ENCODE results near the gene TP53I3. TPM values are rescaled to one million over a fixed set of nuclear protein-coding genes. Genes with fewer than 3 reads are reported as not detected.
"Not testable (repeated sequence)": the region's sequence is repeated elsewhere in the genome, so short reads cannot be mapped to it uniquely, and the experiment has no call there.

TP53I3 gene
- total RNA-seq, 4 donors from 2014 or later: 14.5 to 38.4 (median 31.0) TPM

DNA sequence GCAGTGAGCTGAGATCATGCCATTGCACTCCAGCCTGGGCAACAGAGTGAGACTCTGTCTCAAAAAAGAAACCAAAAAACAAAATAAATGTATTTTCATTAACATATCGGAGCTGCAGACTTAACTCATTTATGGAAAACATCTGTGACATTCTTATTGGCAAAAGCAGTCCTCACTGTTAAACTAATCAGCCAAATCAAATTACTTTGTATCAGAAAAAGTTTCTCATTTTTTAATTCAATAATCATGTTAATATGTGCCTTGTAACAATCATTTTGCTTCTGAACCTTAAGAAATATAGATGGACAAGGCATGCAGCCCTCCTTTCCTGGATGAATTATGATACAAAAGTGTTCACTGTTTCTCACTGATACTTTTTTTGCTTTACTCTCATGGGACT lies 18.0 kb upstream of the TP53I3 start:
- H3K27ac ChIP-seq: no peak overlapping the region
- H3K4me3 ChIP-seq (replicated peaks in 1 of 3): no peak overlapping the region
- no peaks in the 10 kb centered on the region for H3K27me3 ChIP-seq
- H3K4me1 ChIP-seq: peaks cover 0 to 5% of the 10 kb centered on the region in 2 donors
- TF ChIP-seq POLR2A (IDR thresholded peaks at IDR 0.05): no peak
- TF ChIP-seq, protein P1, sequence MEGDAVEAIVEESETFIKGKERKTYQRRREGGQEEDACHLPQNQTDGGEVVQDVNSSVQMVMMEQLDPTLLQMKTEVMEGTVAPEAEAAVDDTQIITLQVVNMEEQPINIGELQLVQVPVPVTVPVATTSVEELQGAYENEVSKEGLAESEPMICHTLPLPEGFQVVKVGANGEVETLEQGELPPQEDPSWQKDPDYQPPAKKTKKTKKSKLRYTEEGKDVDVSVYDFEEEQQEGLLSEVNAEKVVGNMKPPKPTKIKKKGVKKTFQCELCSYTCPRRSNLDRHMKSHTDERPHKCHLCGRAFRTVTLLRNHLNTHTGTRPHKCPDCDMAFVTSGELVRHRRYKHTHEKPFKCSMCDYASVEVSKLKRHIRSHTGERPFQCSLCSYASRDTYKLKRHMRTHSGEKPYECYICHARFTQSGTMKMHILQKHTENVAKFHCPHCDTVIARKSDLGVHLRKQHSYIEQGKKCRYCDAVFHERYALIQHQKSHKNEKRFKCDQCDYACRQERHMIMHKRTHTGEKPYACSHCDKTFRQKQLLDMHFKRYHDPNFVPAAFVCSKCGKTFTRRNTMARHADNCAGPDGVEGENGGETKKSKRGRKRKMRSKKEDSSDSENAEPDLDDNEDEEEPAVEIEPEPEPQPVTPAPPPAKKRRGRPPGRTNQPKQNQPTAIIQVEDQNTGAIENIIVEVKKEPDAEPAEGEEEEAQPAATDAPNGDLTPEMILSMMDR (IDR thresholded peaks at IDR 0.05): no peak
- intact Hi-C loops (cut with DNase I): no loop called here
- WGBS, 2 donors: 91 to 95% methylated on average over 1 of the region's 1 CpG
- no peaks in the 10 kb centered on the region for H3K9me3 ChIP-seq
- DNase-seq: no peak
- H3K36me3 ChIP-seq: no peaks in the 10 kb centered on the region

DNA sequence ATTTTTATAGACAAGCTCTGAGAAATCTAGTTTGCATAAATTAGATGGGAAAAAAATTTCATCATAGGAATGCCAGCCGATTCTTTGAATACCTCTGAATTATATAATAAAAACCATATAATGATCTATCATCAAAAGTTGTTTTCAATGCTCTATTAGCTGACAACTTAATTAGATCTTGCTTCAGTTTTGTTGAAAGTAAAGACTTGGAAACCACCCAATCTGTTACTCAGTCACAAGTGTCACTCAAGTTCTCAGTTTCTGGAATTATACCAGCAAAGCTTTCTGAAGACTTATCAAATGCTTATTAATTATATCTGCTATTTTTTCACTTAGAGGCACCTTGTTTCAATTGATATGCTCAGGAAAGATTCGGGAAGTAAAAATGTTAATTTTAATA lies 17.4 kb upstream of the TP53I3 start:
- no peak for TF ChIP-seq POLR2A (IDR thresholded peaks at IDR 0.05)
- TF ChIP-seq, protein P1 (IDR thresholded peaks at IDR 0.05): no peak
- Histone ChIP-seq H3K4me1 (peaks cover 0 to 5% of the 10 kb centered on the region in 2 donors), H3K27ac (no peak overlapping the region), H3K9me3 (no peaks in the 10 kb centered on the region), H3K27me3 (no peaks in the 10 kb centered on the region), H3K4me3 (replicated peaks in 1 of 3) (no peak overlapping the region), H3K36me3 (no peaks in the 10 kb centered on the region)
- intact Hi-C loops (cut with DNase I): no loop called here
- WGBS, 2 donors: 90 to 95% methylated on average over 2 of the region's 2 CpGs
- DNase-seq: no peak

DNA sequence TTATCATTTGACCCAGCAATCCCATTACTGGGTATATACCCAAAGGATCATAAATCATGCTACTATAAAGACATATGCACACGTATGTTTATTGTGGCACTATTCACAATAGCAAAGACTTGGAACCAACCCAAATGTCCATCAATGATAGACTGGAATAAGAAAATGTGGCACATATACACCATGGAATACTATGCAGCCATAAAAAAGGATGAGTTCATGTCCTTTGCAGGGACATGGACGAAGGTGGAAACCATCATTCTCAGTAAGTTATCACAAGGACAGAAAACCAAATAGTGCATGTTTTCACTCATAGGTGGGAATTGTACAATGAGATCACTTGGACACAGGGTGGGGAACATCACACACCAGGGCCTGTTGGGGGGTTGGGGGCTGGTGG lies 16.1 kb upstream of the TP53I3 start:
- H3K4me3 ChIP-seq (replicated peaks in 1 of 3); H3K27ac ChIP-seq; H3K4me1 ChIP-seq; H3K9me3 ChIP-seq; H3K27me3 ChIP-seq; H3K36me3 ChIP-seq; intact Hi-C loops (cut with DNase I); DNase-seq: not testable (repeated sequence)
- WGBS, 2 donors: 98% methylated on average over 2 of the region's 2 CpGs

DNA sequence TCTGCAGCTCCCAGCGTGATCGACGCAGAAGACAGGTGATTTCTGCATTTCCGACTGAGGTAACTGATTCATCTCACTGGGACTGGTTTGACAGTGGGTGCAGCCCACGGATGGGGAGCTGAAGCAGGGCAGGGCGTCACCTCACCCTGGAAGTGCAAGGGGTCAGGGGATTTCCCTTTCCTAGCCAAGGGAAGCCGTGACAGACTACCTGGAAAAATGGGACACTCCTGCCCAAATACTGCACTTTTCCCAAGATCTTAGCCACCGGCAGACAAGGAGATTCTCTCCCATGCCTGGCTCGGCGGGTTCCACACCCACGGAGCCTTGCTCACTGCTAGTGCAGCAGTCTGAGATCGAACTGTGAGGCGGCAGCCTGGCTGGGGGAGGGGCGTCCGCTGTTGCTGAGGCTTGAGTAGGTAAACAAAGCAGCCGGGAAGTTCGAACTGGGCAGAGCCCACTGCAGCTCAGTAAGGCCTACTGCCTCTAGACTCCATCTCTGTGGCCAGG lies 10.6 kb upstream of the TP53I3 start:
- WGBS, 2 donors: 74 to 86% methylated on average over 15 to 17 of the region's 17 CpGs
- H3K27ac ChIP-seq; intact Hi-C loops (cut with DNase I); H3K36me3 ChIP-seq; H3K27me3 ChIP-seq; H3K4me3 ChIP-seq (replicated peaks in 1 of 3); DNase-seq; H3K4me1 ChIP-seq; H3K9me3 ChIP-seq: not testable (repeated sequence)

DNA sequence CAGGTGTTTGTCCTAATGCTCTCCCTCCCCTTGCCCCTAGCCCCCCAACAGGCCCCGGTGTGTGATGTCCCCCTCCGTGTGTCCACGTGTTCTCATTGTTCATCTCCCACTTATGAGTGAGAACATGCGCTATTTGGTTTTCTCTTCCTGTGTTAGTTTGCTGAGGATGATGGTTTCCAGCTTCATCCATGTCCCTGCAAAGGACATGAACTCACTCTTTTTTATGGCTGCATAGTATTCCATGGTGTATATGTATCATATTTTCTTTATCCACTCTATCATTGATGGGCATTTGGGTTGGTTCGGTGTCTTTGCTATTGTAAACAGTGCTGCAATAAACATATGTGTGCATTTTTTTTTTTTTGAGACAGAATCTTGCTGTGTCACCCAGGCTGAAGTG lies 8.6 kb upstream of the TP53I3 start:
- H3K27me3 ChIP-seq; H3K4me3 ChIP-seq (replicated peaks in 1 of 3); H3K9me3 ChIP-seq; H3K4me1 ChIP-seq; H3K27ac ChIP-seq; H3K36me3 ChIP-seq; DNase-seq; intact Hi-C loops (cut with DNase I): not testable (repeated sequence)
- WGBS, 2 donors: 99% methylated on average over 5 of the region's 5 CpGs

DNA sequence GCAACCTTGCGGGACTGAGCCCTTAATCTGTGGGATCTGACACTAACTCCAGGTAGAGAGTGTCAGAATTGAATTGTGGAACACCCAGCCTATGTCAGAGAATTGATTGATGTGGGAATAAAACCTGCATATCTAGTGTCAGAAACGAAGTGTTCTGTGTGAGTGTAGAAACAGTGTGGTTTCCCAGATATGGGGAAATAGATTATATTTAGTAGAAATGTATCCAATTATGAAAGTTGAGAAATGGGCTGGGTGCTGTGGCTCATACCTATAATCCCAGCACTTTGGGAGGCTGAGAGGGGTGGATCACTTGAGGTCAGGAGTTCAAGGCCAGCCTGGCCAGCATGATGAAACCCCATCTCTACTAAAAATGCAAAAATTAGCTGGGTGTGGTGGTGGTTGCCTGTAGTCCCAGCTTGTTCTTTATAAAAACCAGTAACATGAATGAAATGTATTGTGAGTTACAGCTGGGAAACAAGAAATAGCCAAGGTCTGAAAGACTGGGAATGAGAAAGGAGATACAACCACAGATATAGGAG lies 4.3 kb upstream of the TP53I3 start:
- Histone ChIP-seq H3K36me3 (no peaks in the 10 kb centered on the region), H3K4me3 (replicated peaks in 1 of 3) (no peak overlapping the region), H3K27ac (no peak overlapping the region), H3K4me1 (peaks cover 6 to 7% of the 10 kb centered on the region in 2 donors), H3K27me3 (no peaks in the 10 kb centered on the region), H3K9me3 (no peaks in the 10 kb centered on the region)
- 89% methylated on average over 2 of the region's 2 CpGs for WGBS, 2 donors
- intact Hi-C loops (cut with DNase I): loop anchor here (10.0 kb wide), 1 partner anchor 264 kb away; no protein-coding TSS in a partner anchor
- DNase-seq: no peak
- no peak for TF ChIP-seq POLR2A (IDR thresholded peaks at IDR 0.05)
- TF ChIP-seq, protein P1 (IDR thresholded peaks at IDR 0.05): no peak
